Suprapubic skin (tissue), 4 donors: ENCODE results near the gene EXOC2. TPM values are rescaled to one million over a fixed set of nuclear protein-coding genes. Genes with fewer than 3 reads are reported as not detected.
A peak's percentile ranks its signal among the peaks of the same experiment; 100 is the strongest.
"Not testable (repeated sequence)": the region's sequence is repeated elsewhere in the genome, so short reads cannot be mapped to it uniquely, and the experiment has no call there.

Experiments used
- DNase-seq, 2 donors: peaks; one replicate each; pipeline ENCODE4 v3.0.0-alpha.2; 2019; ENCODE audit warnings: low spot score in 2 of 2
- H3K27ac ChIP-seq: fragments of 200-600 bp; sonication (generic); one replicate; pipeline ENCODE4 v1.5.1; 2019
- H3K27me3 ChIP-seq: fragments of 200-600 bp; sonication (generic); one replicate; pipeline ENCODE4 v1.5.1; 2019
- H3K36me3 ChIP-seq: fragments of 200-600 bp; sonication (generic); one replicate; pipeline ENCODE4 v1.5.1; 2019
- H3K4me1 ChIP-seq: fragments of 200-600 bp; sonication (generic); one replicate; pipeline ENCODE4 v1.5.1; 2019
- H3K4me3 ChIP-seq: fragments of 200-600 bp; sonication (generic); one replicate; pipeline ENCODE4 v1.5.1; 2019; ENCODE audit warnings: mild to moderate bottlenecking
- H3K9me3 ChIP-seq: fragments of 200-600 bp; sonication (generic); one replicate; pipeline ENCODE4 v1.5.1; 2019
- EP300 ChIP-seq: sonication (generic); formaldehyde crosslinking; IDR thresholded peaks from one replicate; pipeline ENCODE4 v1.6.1; 2017; ENCODE audit warnings: antibody characterized with exemption
- POLR2A ChIP-seq, 2 donors: fragments of 450-650 bp; IDR thresholded peaks; one replicate each; pipeline ENCODE4 v1.6.1; 2017; ENCODE audit warnings: antibody characterized with exemption in 2 of 2, mild to moderate bottlenecking in 2 of 2, moderate library complexity in 2 of 2
- POLR2AphosphoS5 ChIP-seq, 3 donors: sonication (generic); formaldehyde crosslinking; IDR thresholded peaks; one replicate each; pipeline ENCODE4 v1.6.1; 2017; ENCODE audit warnings: antibody characterized with exemption in 3 of 3
- WGBS: methylation state at CpG from one replicate; pipeline ENCODE4 v1.1.5; 2018; 5-methylcytosine and 5-hydroxymethylcytosine counted together
- total RNA-seq, 4 donors: library from RNA; depleted of rRNA; stranded (reverse); fragments of >200 nt; gene quantifications; one replicate each; pipeline ENCODE4 v1.1.0, GENCODE V29; 2016
- TF ChIP-seq, protein P1 (sequence below), 2 donors: fragments of 200-600 bp in 1 of 2; fragments of 450-650 bp in 1 of 2; sonication (generic) in 1 of 2; IDR thresholded peaks; one replicate each; pipeline ENCODE4 v1.5.1; 2016 to 2019; ENCODE audit warnings: antibody characterized with exemption in 2 of 2, mild to moderate bottlenecking in 1 of 2, moderate library complexity in 1 of 2

Gene EXOC2
- total RNA-seq, 4 donors from 2014 or later = 17.7 to 28.1 (median 20.3) TPM

DNA sequence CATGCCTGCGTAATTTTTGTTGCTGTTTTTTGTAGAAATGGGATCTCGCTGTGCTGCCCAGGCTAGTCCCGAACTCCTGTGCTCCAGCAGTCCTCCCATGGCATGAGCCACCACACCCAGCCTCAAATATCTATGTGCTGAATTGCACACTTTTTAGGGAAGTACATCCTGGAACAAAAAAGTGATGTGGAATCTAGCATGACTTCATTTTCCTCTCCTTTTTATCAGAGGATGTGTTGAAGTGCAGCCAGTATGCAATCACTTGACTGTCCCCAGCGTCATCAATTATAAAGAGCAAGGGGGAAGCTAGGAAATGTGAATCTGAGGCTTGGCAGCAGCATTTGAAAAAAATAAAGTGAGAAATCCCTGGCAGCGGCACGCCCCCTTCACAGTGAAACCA, 6.4 kb upstream of the EXOC2 start:
- Histone ChIP-seq H3K36me3 (no peaks in the 10 kb centered on the region), H3K27me3 (peaks cover 3% of the 10 kb centered on the region), H3K4me1 (no peaks in the 10 kb centered on the region), H3K4me3 (no peak overlapping the region), H3K27ac (no peak overlapping the region), H3K9me3 (no peaks in the 10 kb centered on the region)
- no peak for DNase-seq
- TF ChIP-seq POLR2A (IDR thresholded peaks at IDR 0.05) (no peak), POLR2AphosphoS5 (IDR thresholded peaks at IDR 0.05) (no peak), EP300 (no peak)
- TF ChIP-seq, protein P1, sequence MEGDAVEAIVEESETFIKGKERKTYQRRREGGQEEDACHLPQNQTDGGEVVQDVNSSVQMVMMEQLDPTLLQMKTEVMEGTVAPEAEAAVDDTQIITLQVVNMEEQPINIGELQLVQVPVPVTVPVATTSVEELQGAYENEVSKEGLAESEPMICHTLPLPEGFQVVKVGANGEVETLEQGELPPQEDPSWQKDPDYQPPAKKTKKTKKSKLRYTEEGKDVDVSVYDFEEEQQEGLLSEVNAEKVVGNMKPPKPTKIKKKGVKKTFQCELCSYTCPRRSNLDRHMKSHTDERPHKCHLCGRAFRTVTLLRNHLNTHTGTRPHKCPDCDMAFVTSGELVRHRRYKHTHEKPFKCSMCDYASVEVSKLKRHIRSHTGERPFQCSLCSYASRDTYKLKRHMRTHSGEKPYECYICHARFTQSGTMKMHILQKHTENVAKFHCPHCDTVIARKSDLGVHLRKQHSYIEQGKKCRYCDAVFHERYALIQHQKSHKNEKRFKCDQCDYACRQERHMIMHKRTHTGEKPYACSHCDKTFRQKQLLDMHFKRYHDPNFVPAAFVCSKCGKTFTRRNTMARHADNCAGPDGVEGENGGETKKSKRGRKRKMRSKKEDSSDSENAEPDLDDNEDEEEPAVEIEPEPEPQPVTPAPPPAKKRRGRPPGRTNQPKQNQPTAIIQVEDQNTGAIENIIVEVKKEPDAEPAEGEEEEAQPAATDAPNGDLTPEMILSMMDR (IDR thresholded peaks at IDR 0.05) = no peak
- WGBS = 68% methylated on average over 6 of the region's 6 CpGs

DNA sequence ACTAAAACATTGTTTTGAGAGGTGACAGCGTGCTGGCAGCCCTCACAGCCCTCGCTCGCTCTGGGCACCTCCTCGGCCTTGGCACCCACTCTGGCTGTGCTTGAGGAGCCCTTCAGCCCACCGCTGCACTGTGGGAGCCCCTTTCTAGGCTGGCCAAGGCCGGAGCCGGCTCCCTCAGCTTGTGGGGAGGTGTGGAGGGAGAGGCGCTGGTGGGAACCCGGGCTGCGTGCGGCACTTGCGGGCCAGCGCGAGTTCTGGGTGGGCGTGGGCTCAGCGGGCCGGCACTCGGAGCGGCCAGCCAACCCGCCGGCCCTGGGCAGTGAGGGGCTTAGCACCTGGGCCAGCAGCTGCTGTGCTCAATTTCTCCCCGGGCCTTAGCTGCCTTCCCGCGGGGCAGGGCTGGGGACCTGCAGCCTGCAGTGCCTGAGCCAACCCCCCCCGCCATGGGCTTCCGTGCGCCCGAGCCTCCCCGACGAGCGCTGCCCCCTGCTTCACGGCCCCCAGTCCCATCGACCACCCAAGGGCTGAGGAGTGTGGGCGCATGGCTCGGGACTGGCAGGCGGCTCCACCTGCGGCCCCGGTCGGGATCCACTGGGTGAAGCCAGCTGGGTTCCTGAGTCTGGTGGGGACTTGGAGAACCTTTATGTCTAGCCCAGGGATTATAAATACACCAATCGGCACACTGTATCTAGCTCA, 1.6 kb upstream of the EXOC2 start:
- 95% methylated on average over 23 of the region's 40 CpGs for WGBS

DNA sequence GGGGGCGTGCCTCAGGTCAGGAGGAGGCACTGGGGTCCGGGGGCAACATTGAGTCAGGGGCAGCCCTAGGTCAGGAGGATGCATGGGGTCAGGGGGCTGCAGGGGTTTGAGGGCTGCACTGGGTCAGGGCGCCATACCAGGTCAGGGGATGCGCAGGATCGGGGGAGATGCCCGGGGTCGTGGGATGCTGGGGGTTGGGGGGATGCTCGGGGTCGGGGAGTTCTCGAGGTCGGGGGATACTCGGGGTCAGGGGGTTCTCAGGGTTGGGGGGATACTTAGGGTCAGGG, 727 bp upstream of the EXOC2 start:
- H3K9me3 ChIP-seq = no peaks in the 10 kb centered on the region
- no peak overlapping the region for H3K27ac ChIP-seq
- no peaks in the 10 kb centered on the region for H3K36me3 ChIP-seq
- TF ChIP-seq POLR2A (IDR thresholded peaks at IDR 0.05) = no peak
- TF ChIP-seq, protein P1 (IDR thresholded peaks at IDR 0.05) = no peak
- TF ChIP-seq POLR2AphosphoS5 (IDR thresholded peaks at IDR 0.05) = no peak
- no peak for TF ChIP-seq EP300
- no peaks in the 10 kb centered on the region for H3K27me3 ChIP-seq
- H3K4me1 ChIP-seq = peaks cover 22% of the 10 kb centered on the region
- DNase-seq = no peak
- H3K4me3 ChIP-seq = peak overlapping the region; percentile 99
- 84% methylated on average over 12 of the region's 12 CpGs for WGBS

More for the DNA sequence above, 1.6 kb upstream of the EXOC2 start:
- not testable (repeated sequence) for H3K9me3 ChIP-seq, DNase-seq, H3K27ac ChIP-seq, H3K4me3 ChIP-seq, H3K36me3 ChIP-seq, H3K27me3 ChIP-seq
- H3K4me1 ChIP-seq = peaks cover 22% of the 10 kb centered on the region

DNA sequence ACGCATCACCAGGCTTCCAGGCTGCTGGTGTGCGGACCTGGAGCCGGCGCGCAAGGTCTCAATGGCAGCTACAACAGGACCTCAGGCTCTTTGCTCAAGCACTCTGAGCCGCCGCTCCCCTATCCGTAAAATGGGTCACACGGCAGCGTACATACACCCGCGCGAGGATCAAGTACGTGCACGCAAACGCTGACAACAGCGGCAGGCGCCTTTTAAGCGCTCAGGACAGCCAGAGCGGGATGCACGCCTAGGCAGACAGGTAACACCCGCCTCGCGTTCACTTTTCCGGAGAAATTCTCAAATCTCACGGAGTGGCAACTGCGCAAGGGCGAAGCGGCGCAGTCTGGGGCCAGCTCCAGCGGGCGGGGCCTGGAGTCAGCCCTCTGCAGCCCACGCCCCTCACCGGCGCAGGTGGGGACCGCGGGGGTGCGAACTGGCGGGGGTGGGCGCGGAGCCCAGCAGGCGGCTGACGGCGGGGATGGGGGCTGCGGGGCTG, 535 bp downstream of the EXOC2 start:
- peak overlapping the region; percentile 80 for H3K27ac ChIP-seq
- TF ChIP-seq, protein P1 (IDR thresholded peaks at IDR 0.05) = no peak
- TF ChIP-seq POLR2A (IDR thresholded peaks at IDR 0.05) = no peak
- no peak for TF ChIP-seq EP300
- no peak for TF ChIP-seq POLR2AphosphoS5 (IDR thresholded peaks at IDR 0.05)
- H3K4me1 ChIP-seq = peaks cover 22% of the 10 kb centered on the region
- no peaks in the 10 kb centered on the region for H3K36me3 ChIP-seq
- no peak for DNase-seq
- WGBS = 3% methylated on average over 20 of the region's 45 CpGs
- H3K27me3 ChIP-seq = no peaks in the 10 kb centered on the region
- H3K4me3 ChIP-seq = peak overlapping the region; percentile 99
- no peaks in the 10 kb centered on the region for H3K9me3 ChIP-seq

DNA sequence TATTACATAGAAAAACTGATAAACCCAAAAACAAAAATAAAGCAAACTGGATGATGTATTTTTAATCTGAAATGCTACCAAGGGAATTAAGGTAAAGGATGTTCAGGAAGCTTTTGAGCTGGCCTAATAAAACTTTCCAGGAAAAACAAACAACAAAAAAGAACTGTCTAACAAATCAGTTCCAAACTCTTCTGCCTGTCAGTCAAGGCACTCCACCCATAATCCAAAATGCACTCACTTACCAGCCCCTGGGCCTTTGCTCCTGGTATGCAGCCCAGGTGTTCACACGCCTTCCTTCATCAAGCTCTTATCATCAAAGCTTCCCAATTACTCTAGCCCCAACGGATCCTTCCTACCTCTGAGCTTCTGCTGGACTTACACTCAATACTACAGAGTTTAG, 3.7 kb downstream of the EXOC2 start:
- no peaks in the 10 kb centered on the region for H3K9me3 ChIP-seq
- H3K27ac ChIP-seq = no peak overlapping the region
- H3K36me3 ChIP-seq = no peaks in the 10 kb centered on the region
- DNase-seq = no peak
- no peak overlapping the region for H3K4me3 ChIP-seq
- no peaks in the 10 kb centered on the region for H3K27me3 ChIP-seq
- peaks cover 22% of the 10 kb centered on the region for H3K4me1 ChIP-seq
- 39% methylated on average over 2 of the region's 2 CpGs for WGBS
- TF ChIP-seq POLR2AphosphoS5 (IDR thresholded peaks at IDR 0.05) = no peak
- TF ChIP-seq POLR2A (IDR thresholded peaks at IDR 0.05) = no peak
- no peak for TF ChIP-seq EP300

DNA sequence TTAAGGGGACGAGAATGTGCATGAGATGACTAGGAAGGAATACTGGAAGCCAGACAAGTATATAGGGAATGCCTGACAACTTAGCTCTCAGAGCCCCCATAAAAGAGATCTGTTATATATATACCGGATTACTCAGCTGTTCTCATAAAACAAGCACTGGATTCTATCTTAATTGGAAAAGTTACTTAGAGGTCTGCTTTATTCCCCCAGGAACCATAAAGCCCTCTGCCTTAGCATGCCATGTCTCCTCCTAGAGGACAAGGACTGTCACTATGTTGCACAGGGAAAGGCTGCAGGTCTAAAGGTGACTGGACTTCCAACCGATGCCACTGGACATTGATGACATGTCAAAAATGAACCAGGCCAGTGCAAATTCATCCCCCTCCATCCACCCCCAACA, 6.4 kb downstream of the EXOC2 start:
- WGBS = 86% methylated on average over 3 of the region's 3 CpGs
- TF ChIP-seq POLR2A (IDR thresholded peaks at IDR 0.05) (no peak), EP300 (no peak), POLR2AphosphoS5 (IDR thresholded peaks at IDR 0.05) (no peak)
- TF ChIP-seq, protein P1 (IDR thresholded peaks at IDR 0.05) = no peak

More for the DNA sequence above, 6.4 kb downstream of the EXOC2 start:
- no peak for DNase-seq
- Histone ChIP-seq H3K4me1 (peaks cover 8% of the 10 kb centered on the region), H3K27ac (no peak overlapping the region), H3K27me3 (no peaks in the 10 kb centered on the region), H3K9me3 (no peaks in the 10 kb centered on the region), H3K4me3 (no peak overlapping the region), H3K36me3 (no peaks in the 10 kb centered on the region)
